ENCODE measurements around the gene PES1. TPM values are rescaled to one million over a fixed set of nuclear protein-coding genes. Genes with fewer than 3 reads are reported as not detected.
A peak's percentile ranks its signal among the peaks of the same experiment; 100 is the strongest.

PES1 gene
- total RNA-seq, 1 experiment from 2014 or later, result 111 TPM

DNA sequence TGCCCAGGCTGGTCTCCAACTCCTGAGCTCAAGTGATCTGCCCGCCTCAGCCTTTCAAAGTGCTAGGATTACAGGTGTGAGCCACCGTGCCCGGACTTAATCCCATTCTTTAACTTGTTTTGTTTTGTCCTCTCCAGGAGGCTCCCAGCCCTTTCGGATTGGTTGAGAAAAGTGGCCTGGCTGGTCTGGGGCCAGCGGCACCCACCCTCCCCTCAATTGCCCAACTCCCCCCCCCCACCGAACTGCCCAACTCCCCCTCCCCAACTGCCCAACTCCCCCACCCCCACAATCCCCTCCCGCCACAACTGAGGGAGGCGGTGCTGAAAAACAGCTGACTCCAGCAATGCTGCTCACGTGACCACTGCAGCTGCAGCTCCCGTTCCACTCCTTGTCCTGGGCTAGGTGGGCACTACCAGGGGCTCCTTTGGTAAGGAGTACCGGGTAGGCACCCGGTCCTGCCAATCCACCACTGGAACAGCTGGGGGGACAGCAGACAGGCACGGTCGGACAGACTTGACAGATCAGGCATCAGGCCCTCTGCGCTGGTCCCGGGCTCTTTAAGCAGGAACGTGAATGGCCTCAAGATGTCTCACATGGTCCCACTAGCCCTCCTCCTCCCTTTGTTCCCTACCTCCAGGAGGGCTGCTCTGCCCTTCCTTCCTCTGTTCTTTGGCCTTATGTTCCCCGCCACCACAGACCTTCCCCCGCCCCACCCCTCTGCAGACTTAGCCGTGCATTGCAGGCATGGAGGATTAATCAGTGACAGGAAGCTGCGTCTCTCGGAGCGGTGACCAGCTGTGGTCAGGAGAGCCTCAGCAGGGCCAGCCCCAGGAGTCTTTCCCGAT is 15.0 kb upstream of the PES1 start, which contains the start of gene TCN2:
Gene TCN2, plus strand, starts transcription at position 720 of the 845 bp plus-strand sequence. CDS start 158 bp downstream, outside the sequence.
- DNase-seq (ENCODE audit: low read depth, low spot score) (no peak), ATAC-seq (peak; percentile 74)
- Histone ChIP-seq H3K4me1 (ENCODE audit: control insufficient read depth, insufficient read depth, low read length) (peaks cover 3% of the 10 kb centered on the region), H3K27ac (ENCODE audit: low read length) (peak within 1 kb of the TSS; percentile 68; the same call in 1 of the 2 replicates), H3K36me3 (ENCODE audit: control insufficient read depth, insufficient read depth, low read length) (no peaks in the 10 kb centered on the region), H3K27me3 (ENCODE audit: control insufficient read depth, insufficient read depth, low read length) (no peaks in the 10 kb centered on the region), H3K4me3 (ENCODE audit: low read depth in 2 of 2, low read length in 2 of 2) (peak within 1 kb of the TSS; percentile 47 to 80), H3K9me3 (ENCODE audit: control insufficient read depth, insufficient read depth, low read depth, low read length) (no peaks in the 10 kb centered on the region)
- TF ChIP-seq SIN3A (IDR thresholded peaks at IDR 0.05; ENCODE audit: borderline replicate concordance, insufficient read depth, low read depth, low read length), result 0 out of 2 replicates have a peak, but pooled peaks have one; percentile 47
- TF ChIP-seq, protein P1, sequence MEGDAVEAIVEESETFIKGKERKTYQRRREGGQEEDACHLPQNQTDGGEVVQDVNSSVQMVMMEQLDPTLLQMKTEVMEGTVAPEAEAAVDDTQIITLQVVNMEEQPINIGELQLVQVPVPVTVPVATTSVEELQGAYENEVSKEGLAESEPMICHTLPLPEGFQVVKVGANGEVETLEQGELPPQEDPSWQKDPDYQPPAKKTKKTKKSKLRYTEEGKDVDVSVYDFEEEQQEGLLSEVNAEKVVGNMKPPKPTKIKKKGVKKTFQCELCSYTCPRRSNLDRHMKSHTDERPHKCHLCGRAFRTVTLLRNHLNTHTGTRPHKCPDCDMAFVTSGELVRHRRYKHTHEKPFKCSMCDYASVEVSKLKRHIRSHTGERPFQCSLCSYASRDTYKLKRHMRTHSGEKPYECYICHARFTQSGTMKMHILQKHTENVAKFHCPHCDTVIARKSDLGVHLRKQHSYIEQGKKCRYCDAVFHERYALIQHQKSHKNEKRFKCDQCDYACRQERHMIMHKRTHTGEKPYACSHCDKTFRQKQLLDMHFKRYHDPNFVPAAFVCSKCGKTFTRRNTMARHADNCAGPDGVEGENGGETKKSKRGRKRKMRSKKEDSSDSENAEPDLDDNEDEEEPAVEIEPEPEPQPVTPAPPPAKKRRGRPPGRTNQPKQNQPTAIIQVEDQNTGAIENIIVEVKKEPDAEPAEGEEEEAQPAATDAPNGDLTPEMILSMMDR (IDR thresholded peaks at IDR 0.05), result no peak
- BruUV-seq (replicated peaks), result no TSS peak
- in situ Hi-C loops (cut with HindIII; ENCODE audit: low pct_unique_long_range_greater_than_20kb, low sequenced_read_pairs) (no loop called here), intact Hi-C loops (cut with micrococcal nuclease; ENCODE audit: unreplicated experiment) (no loop called here)
- ChIA-PET POLR2A (no interaction called here), CTCF (interaction anchor here (0.6 to 1.2 kb wide), 10 partner anchors 26 to 608 kb away, joined by 3 to 12 read pairs (median 6); no protein-coding TSS in a partner anchor)

DNA sequence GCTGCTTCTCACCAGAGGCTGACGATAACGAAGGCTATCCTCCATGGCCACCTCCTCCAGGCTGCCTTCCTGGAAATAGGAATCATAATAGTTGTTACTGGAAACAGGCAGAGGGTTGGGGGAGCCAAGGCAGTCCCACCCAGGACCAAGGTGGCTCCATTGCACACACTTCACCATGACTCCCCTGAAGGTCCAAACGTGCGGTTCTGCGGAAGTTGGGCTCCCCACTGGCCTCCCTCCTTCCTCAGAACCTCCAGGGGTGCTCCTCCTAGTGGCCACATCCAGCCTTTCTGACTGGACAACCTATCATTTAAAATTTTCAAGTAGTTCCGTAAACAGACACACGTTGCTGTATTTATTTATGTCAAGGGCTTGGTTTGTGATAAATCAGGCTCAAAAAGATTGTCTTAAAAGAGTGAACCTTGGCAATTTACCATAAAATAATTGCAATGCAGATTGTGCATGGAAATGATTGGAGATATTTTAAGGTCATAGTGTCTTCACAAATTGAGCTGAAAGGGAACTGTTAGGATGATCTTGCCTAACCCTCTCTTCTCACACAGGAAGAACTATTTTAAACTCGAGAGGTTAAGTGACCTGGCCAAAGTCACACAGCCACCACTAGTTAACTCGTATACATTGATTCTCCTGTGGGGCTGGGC is 13.9 kb upstream of the PES1 start:
- Histone ChIP-seq H3K9me3 (ENCODE audit: control insufficient read depth, insufficient read depth, low read depth, low read length) (no peaks in the 10 kb centered on the region), H3K27ac (ENCODE audit: low read length) (no peak overlapping the region), H3K36me3 (ENCODE audit: control insufficient read depth, insufficient read depth, low read length) (no peaks in the 10 kb centered on the region), H3K4me1 (ENCODE audit: control insufficient read depth, insufficient read depth, low read length) (peaks cover 3% of the 10 kb centered on the region), H3K27me3 (ENCODE audit: control insufficient read depth, insufficient read depth, low read length) (no peaks in the 10 kb centered on the region), H3K4me3 (ENCODE audit: low read depth in 2 of 2, low read length in 2 of 2) (peak overlapping the region in 1 of 2 experiments; percentile 80; a peak in 2 of 4 replicates)
- ATAC-seq (peak; percentile 62; the same call in 1 of the 2 replicates), DNase-seq (ENCODE audit: low read depth, low spot score) (no peak)
- in situ Hi-C loops (cut with HindIII; ENCODE audit: low pct_unique_long_range_greater_than_20kb, low sequenced_read_pairs), result no loop called here
- CTCF ChIA-PET, result interaction anchor here (0.8 kb wide), 2 partner anchors 27 to 554 kb away, joined by 3 to 7 read pairs; no protein-coding TSS in a partner anchor
- no TSS peak for BruUV-seq (replicated peaks)
- intact Hi-C loops (cut with micrococcal nuclease; ENCODE audit: unreplicated experiment), result no loop called here
- POLR2A ChIA-PET, result no interaction called here
- TF ChIP-seq SIN3A (IDR thresholded peaks at IDR 0.05; ENCODE audit: borderline replicate concordance, insufficient read depth, low read depth, low read length), result no peak
- TF ChIP-seq REST (IDR thresholded peaks at IDR 0.05; ENCODE audit: insufficient read depth in 1 of 2, low read depth in 2 of 2, low read length in 1 of 2), result no peak
- TF ChIP-seq, protein P1 (IDR thresholded peaks at IDR 0.05), result peak; percentile 85
